ENCODE results near the gene JPH3.
A peak's percentile ranks its signal among the peaks of the same experiment; 100 is the strongest.

The JPH3 gene

DNA sequence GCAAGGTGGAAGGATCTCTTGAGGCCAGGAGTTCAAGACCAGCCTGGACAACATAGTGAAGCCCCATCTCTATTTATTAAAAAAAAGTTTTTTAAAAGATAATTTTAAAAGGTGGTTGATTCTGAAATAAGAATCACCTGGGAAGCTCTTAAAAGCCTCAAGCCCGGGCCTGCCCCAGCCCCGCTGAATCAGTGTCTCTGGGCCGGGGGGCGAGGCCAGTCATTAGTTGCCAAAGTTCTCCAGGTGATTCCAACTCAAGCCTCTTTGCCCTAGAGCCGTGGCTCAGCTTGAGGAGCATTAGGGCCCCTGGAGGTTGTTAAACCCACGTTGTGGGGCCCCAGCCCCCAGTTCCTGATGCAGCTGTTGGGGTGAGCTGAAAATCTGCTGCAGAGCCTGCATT is 24.6 kb downstream of the JPH3 start:
- no peaks in the 10 kb centered on the region for H3K36me3 ChIP-seq (replicated peaks)
- peaks cover 2% of the 10 kb centered on the region for H3K27me3 ChIP-seq (replicated peaks)
- TF ChIP-seq CTCF (IDR thresholded peaks at IDR 0.05; ENCODE audit: low read depth, low read length, missing control alignments): no peak
- in situ Hi-C loops (cut with HindIII; ENCODE audit: low pct_ligation_motif_present, low sequenced_read_pairs): no loop called here
- DNase-seq: no peak
- H3K27ac ChIP-seq: no peak overlapping the region
- H3K4me3 ChIP-seq (ENCODE audit: low read depth, low read length): no peak overlapping the region

- in situ Hi-C loops (cut with HindIII; ENCODE audit: low pct_ligation_motif_present, low sequenced_read_pairs): no loop called here
- H3K27me3 ChIP-seq (replicated peaks): peaks cover 2% of the 10 kb centered on the region
- H3K27ac ChIP-seq: no peak overlapping the region
- TF ChIP-seq CTCF (IDR thresholded peaks at IDR 0.05; ENCODE audit: low read depth, low read length, missing control alignments): no peak
- H3K36me3 ChIP-seq (replicated peaks): no peaks in the 10 kb centered on the region
- H3K4me3 ChIP-seq (ENCODE audit: low read depth, low read length): no peak overlapping the region
- no peak for DNase-seq
Observed at GRCh38 chr16:87627542-87628245, 25.4 kb downstream of the JPH3 start.

DNA sequence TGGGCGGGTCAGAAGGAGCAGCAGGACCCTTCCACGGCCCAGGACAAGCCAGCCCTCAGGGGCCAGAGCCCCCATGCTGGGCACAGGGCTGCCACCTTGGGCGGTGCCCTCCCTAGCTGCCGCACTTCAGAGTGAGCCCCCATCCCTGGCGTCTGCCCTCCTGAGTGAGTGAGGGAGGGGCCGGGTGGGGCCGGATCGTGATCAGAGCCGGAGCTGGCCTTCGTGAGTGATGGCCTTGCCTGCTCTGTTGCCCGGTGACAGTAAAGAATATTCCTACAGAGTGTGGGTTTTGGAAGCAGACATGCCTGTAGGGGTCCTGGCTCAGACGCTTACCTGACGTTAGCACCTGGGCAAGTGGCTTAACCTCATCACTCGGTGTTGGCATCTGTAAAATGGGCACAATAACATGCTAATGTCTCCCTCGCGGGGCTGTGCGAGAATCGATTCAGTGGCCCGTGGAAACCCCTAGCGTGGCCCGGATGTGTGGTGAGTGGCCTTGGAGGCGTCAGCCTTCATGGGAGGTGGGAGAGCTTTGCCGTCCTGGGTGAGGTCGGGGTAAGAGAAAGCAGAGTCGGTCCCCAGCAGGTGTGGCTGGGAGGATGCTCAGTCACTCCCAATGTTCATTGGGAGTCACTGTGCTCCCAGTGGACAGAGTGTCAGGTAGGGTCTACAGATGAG is 26.1 kb downstream of the JPH3 start:
- DNase-seq: no peak
- in situ Hi-C loops (cut with HindIII; ENCODE audit: low pct_ligation_motif_present, low sequenced_read_pairs): no loop called here
- Histone ChIP-seq H3K27me3 (replicated peaks) (peaks cover 2% of the 10 kb centered on the region), H3K4me3 (ENCODE audit: low read depth, low read length) (no peak overlapping the region), H3K36me3 (replicated peaks) (no peaks in the 10 kb centered on the region), H3K27ac (no peak overlapping the region)
- TF ChIP-seq CTCF (IDR thresholded peaks at IDR 0.05; ENCODE audit: low read depth, low read length, missing control alignments): no peak

DNA sequence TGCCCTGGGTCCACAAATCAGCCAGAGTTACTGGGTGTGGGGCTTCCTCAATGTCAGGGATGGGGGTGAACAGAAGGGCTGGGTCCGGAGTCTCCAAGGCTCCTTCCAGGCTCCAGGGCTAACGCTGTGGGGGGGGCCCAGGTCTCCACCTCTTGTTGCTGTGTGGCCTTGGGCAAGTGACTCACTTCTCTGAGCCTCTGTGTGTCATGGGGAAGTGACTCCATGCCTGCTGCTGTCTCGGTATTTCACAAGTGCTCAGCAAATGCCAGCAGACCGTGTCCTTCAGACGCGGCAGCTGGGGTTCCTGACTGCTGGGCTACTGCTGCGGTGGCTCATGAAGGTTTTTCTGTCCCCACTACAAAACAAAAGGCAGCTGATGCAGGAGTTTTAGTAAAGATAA is 26.6 kb downstream of the JPH3 start:
- Histone ChIP-seq H3K27ac (no peak overlapping the region), H3K27me3 (replicated peaks) (peaks cover 2% of the 10 kb centered on the region), H3K4me3 (ENCODE audit: low read depth, low read length) (no peak overlapping the region), H3K36me3 (replicated peaks) (no peaks in the 10 kb centered on the region)
- no peak for TF ChIP-seq CTCF (IDR thresholded peaks at IDR 0.05; ENCODE audit: low read depth, low read length, missing control alignments)
- in situ Hi-C loops (cut with HindIII; ENCODE audit: low pct_ligation_motif_present, low sequenced_read_pairs): no loop called here
- peak; percentile 16 for DNase-seq

DNA sequence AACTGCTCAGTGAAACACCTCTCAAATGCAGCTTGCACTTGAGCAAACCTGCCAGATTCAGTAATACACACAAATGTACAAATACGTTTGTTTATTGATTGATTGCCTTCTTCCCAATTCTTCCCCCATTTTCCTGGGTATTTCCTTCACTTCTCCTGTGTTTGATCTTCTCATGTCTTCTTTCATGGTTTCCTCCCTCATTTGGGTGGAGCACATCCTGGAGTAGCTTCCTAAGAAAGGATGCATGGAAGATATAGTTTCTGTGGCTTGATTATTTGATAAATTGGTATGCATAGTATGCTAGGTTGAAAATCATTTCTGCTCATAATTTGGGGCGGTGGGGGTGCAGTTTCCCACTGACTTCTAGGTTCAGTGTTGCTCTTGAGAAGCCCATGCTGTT is 28.8 kb downstream of the JPH3 start:
- no peak for DNase-seq
- in situ Hi-C loops (cut with HindIII; ENCODE audit: low pct_ligation_motif_present, low sequenced_read_pairs): no loop called here
- H3K4me3 ChIP-seq (ENCODE audit: low read depth, low read length): no peak overlapping the region
- no peaks in the 10 kb centered on the region for H3K36me3 ChIP-seq (replicated peaks)
- no peak overlapping the region for H3K27ac ChIP-seq
- peaks cover 2% of the 10 kb centered on the region for H3K27me3 ChIP-seq (replicated peaks)
- no peak for TF ChIP-seq CTCF (IDR thresholded peaks at IDR 0.05; ENCODE audit: low read depth, low read length, missing control alignments)

Measured in brain microvascular endothelial cell (primary cell).